Fibroblast of the aortic adventitia (primary cell): ENCODE data around the gene ATL1. TPM values are rescaled to one million over a fixed set of nuclear protein-coding genes. Genes with fewer than 3 reads are reported as not detected.
"Not testable (repeated sequence)": the region's sequence is repeated elsewhere in the genome, so short reads cannot be mapped to it uniquely, and the experiment has no call there.

ENCODE experiments used
- DNase-seq: peaks from one replicate; pipeline ENCODE4 v3.0.0-alpha.2; 2010; ENCODE audit warnings: low read depth
- H3K4me3 ChIP-seq: 2 replicates; pipeline ENCODE4 v1.5.1; 2011; ENCODE audit warnings: low read depth, mild to moderate bottlenecking, control low read depth, low read length, moderate library complexity
- total RNA-seq: library from RNA; depleted of rRNA; stranded (reverse); fragments of >200 nt; gene quantifications from 2 replicates; pipeline ENCODE4 v1.2.3, GENCODE V29; 2012; ENCODE audit warnings: low replicate concordance
- TF ChIP-seq, protein P1 (sequence below): IDR thresholded peaks from 2 replicates; pipeline ENCODE4 v1.5.1; 2011; ENCODE audit warnings: mild to moderate bottlenecking, low read length, control low read depth, inconsistent platforms; ENCODE audit not compliant: insufficient read depth

Gene ATL1
- total RNA-seq, 1 donor, result 10.7 TPM

DNA sequence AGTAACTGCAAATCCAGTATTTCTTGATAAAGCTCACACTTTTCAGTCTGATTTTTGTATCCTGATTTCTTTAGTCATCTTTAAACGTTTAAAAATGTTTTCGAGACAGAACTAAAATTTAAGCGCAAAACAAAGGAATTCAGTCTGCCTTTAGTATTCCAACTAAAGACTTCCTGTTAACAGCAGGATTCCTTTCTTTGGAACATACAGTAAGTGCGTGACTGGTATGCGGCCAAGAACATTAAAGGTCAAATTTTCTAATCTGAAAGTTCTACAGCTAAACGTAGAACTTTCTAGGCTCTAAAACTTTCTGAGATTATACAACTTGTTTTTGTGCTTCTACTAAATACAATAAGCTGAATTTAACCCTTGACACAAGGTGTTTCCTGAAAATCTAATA lies 98.3 kb downstream of the ATL1 start:
- TF ChIP-seq, protein P1, sequence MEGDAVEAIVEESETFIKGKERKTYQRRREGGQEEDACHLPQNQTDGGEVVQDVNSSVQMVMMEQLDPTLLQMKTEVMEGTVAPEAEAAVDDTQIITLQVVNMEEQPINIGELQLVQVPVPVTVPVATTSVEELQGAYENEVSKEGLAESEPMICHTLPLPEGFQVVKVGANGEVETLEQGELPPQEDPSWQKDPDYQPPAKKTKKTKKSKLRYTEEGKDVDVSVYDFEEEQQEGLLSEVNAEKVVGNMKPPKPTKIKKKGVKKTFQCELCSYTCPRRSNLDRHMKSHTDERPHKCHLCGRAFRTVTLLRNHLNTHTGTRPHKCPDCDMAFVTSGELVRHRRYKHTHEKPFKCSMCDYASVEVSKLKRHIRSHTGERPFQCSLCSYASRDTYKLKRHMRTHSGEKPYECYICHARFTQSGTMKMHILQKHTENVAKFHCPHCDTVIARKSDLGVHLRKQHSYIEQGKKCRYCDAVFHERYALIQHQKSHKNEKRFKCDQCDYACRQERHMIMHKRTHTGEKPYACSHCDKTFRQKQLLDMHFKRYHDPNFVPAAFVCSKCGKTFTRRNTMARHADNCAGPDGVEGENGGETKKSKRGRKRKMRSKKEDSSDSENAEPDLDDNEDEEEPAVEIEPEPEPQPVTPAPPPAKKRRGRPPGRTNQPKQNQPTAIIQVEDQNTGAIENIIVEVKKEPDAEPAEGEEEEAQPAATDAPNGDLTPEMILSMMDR, result no peak
- H3K4me3 ChIP-seq, result peak overlapping the region; percentile 1
- peak; percentile 84 for DNase-seq

DNA sequence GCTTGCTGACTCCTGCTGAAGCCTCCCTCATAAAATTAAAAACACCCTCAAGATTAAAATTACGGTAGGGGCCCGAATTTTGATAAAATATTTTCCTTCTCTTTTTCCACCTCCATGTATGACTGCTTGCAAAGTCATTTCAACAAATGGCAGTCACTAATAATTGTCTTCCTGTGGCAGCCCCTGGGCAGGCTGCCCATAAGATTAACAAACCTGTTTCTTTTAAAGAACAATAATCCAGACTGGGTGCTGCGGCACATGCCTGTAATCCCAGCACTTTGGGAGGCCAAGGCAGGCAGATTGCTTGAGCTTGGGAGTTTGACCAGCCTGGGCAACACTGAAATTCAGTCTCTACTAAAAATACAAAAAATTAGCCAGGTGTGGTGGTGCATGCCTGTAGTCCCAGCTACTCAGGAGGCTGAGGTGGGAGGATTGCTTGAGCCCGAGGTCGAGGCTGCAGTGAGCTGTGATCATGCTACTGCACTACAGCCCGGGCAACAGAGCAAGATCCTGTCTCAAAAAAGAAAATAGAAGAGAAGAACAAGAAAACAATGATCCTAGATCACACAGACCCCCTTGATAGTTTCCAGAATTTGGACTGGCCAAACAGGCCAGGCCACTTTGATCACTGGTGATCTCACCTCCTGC lies 99.5 kb downstream of the ATL1 start:
- H3K4me3 ChIP-seq, result no peak overlapping the region
- TF ChIP-seq, protein P1, result no peak
- DNase-seq, result no peak

- not testable (repeated sequence) for H3K4me3 ChIP-seq, DNase-seq
These were observed 104.6 kb downstream of the ATL1 start for GRCh38 chr14:50664579-50664978.

DNA sequence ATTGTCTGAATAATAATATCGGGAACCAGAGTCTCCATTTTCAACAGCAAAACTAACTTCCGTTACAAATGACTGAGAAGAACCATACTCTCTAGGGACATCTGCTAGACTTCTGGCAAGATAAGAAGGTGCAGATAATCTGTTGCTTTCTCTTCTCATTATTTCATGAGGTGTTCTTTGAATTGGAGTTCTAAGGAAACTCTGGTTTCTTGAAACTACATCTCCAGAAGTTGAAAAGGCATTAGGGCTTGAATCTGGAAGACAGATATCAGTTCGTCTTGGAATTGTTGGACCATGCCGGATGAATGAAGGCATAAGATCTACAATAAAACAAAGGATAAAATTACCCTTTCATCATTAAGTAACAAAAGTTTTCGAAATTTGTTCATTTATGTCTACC lies 105.4 kb downstream of the ATL1 start:
- DNase-seq, result not testable (repeated sequence)
- H3K4me3 ChIP-seq, result peak overlapping the region; percentile 82

DNA sequence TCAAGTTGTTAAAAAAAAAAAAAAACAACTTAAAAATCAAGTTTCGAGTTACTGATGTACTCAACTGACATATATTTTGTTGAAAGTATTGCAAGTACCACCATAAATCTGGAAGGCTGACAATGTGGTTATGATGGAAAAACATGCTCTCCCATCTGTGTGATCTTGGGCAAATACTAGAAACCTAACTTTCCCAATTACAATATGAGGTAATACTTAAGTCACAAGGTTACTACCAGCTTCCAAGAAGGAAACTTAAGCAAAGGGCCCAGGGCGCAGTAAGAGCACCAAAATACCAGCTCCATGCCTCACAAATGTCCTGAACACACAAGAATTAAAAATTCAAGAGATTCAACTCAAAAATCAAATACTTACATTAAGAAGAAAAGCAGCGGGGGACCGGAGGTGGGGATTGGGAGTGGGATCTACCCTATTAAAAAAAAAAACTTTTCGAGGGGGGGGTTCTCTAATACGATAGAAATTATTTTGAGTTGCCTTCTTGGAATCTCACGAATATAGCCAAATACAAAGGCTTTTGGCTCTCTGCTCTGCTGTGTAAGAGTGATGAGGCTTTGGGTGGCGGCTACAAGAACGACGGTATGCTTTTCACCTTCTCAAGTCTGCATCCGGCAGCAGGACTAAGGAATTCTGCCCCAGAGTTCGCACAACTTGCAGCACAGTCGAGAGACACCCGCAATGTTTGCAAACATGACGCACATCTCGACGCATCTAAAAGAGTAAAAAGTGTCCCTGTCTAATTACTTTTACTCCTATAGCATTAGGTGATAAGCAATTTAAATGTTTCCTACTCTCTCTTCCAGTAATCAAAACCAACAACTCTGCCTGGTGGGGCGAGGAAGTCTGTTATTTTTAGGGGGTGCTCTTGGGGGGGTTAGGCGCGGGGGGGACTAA lies 107.1 kb downstream of the ATL1 start:
- DNase-seq, result peak; percentile 79
- TF ChIP-seq, protein P1, result no peak
- H3K4me3 ChIP-seq, result peak overlapping the region; percentile 82

DNA sequence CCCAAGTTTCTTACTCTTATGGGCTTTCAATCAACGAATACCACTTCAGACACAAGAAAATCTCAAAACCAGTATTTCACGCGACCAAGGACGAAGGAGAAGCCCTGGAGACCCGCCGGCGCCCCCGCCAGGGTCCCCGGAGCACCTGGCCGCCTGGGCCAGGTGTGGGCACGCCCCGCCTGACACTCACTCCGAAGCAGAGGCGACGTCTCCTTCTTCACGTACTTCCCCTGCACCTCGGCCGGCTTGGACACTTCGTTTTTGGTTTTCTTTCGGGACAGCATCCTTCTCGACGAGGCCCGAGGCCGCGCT lies 107.7 kb downstream of the ATL1 start:
- DNase-seq, result no peak
- peak overlapping the region; percentile 82 for H3K4me3 ChIP-seq
- TF ChIP-seq, protein P1, result no peak

DNA sequence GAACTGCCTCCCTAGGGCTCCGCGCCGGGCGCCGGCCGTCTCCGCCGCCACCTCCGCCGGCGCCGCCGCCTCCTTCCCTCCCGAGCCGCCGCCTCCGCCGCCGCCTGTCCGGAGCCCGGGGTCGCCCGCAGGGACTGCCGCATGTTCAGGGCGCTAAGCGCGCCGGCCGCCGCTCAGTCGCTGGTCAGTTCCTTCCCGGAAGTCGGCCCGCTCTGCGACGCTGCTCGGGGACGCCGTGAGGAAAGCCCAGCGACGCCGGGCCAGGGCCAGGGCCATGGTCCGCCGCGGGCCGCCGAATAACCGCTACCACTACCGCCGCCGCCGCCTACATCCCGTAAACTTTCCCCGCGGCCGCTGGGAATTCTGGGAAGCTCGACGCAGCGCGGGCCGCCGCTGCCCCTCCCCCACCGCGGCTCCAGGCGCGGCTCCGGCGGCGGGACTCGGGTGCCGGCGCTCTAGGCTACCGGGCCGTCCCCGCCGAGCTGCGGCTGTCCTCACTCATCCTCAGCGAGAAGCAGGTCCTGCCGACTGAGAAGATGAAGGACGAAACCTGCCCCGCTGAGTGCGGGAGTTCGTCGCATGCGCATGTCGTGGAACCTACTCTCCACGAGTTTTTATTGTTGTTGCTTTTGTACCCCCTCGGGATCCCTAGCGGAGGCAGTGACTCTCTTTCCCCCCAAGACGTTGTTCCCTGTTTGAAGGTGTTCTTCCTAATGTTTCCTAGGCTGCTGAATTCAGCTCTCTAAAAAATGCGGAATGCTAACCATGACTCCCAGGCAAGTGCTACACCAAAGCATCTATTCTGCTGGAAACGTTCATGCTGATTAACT lies 108.3 kb downstream of the ATL1 start, which contains the start of gene SAV1:
TSS of gene SAV1 (minus strand) at position 311 of the 830 bp plus-strand sequence. CDS start 339 bp downstream, outside the sequence.
- peak; percentile 86 for DNase-seq
- TF ChIP-seq, protein P1, result no peak
- H3K4me3 ChIP-seq, result peak within 1 kb of the TSS; percentile 82
